ENCODE results near the gene GRIA4. TPM values are rescaled to one million over a fixed set of nuclear protein-coding genes. Genes with fewer than 3 reads are reported as not detected.

The GRIA4 gene
- total RNA-seq, 1 donor from 2014 or later, result 3.7 TPM

DNA sequence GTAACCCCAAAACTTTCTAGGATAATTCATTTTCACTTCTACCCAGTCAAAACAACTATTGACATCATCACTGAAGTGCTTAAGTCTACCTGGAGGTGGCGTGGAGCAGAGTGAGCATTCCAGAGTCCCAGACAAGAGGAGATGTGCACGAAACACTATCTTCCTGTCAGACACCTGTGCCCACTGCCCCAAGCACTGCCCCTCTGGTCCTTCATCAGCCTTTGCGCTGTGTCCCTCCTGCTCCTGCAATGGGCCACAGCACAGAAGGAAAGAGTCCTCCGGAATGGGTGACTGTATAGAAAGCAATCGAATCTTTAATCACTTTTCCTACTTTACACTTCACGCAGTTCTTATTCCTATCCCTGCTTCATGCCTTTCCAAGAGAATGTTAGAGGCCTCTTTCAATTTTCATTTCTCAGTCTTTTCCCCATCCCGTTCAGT is 512 bp upstream of the GRIA4 start:
- peaks cover 29% of the 10 kb centered on the region for H3K4me1 Mint-ChIP-seq
- no peak overlapping the region for H3K27ac Mint-ChIP-seq
- Histone ChIP-seq H3K27ac (no peak overlapping the region), H3K4me3 (peak overlapping the region; percentile 58), H2AFZ (replicated peaks) (peak overlapping the region; percentile 90), H3K9ac (no peak overlapping the region), H3F3A (ENCODE audit: low read depth) (peaks cover 28% of the 10 kb centered on the region), H3K36me3 (no peaks in the 10 kb centered on the region), H3K79me2 (ENCODE audit: low read depth) (no peaks in the 10 kb centered on the region), H3K9me3 (ENCODE audit: low read depth) (no peaks in the 10 kb centered on the region), H3K4me1 (peaks cover 19% of the 10 kb centered on the region), H3K27me3 (peaks cover 49% of the 10 kb centered on the region), H3K4me2 (peak overlapping the region; percentile 99), H4K20me1 (ENCODE audit: low read depth) (no peaks in the 10 kb centered on the region)
- peak; percentile 63 for DNase-seq (ENCODE audit: low spot score)
- H3K27me3 Mint-ChIP-seq (ENCODE audit: insufficient read depth, low read depth), result peaks cover 10% of the 10 kb centered on the region
- TF ChIP-seq EZH2 (IDR thresholded peaks at IDR 0.05), result no peak
- TF ChIP-seq, protein P1, sequence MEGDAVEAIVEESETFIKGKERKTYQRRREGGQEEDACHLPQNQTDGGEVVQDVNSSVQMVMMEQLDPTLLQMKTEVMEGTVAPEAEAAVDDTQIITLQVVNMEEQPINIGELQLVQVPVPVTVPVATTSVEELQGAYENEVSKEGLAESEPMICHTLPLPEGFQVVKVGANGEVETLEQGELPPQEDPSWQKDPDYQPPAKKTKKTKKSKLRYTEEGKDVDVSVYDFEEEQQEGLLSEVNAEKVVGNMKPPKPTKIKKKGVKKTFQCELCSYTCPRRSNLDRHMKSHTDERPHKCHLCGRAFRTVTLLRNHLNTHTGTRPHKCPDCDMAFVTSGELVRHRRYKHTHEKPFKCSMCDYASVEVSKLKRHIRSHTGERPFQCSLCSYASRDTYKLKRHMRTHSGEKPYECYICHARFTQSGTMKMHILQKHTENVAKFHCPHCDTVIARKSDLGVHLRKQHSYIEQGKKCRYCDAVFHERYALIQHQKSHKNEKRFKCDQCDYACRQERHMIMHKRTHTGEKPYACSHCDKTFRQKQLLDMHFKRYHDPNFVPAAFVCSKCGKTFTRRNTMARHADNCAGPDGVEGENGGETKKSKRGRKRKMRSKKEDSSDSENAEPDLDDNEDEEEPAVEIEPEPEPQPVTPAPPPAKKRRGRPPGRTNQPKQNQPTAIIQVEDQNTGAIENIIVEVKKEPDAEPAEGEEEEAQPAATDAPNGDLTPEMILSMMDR (IDR thresholded peaks at IDR 0.05), result peak; percentile 52
- H3K4me3 Mint-ChIP-seq, result peak overlapping the region; percentile 90
- no peaks in the 10 kb centered on the region for H3K9me3 Mint-ChIP-seq
- no peaks in the 10 kb centered on the region for H3K36me3 Mint-ChIP-seq

DNA sequence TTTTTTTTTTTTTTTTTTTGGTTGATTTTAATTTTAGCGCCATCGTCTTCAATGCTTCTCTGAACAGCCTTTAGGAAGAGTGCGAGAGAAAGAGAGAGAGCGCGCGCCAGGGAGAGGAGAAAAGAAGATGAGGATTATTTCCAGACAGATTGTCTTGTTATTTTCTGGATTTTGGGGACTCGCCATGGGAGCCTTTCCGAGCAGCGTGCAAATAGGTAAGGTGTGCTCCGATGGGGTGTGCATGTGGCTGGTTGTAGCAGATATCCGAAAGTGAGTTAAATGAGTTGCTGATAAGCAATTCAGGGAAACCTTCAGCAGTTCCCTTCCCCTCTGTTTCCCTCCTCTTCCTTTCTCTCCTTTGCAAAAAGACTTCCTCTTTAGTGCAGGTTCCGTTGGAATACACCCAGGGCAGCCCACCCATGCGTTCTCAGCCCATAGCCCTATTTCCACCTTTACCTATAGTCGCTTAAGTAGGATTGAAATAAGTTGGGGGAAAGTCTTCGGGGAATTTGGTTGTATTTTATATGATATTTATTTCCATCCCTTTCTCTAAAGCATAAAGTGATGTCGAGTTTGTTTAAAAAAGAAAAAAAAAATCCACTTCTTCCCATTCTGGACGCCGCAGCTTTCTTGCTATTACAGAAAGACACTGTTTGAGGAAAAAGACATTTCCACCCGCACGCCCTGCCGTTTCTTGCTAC is 1.1 kb downstream of the GRIA4 start:
- Histone ChIP-seq H4K20me1 (ENCODE audit: low read depth) (no peaks in the 10 kb centered on the region), H3K36me3 (no peaks in the 10 kb centered on the region), H3K27me3 (peaks cover 49% of the 10 kb centered on the region), H3K4me3 (peak overlapping the region; percentile 58), H3K4me1 (peaks cover 19% of the 10 kb centered on the region), H3K27ac (no peak overlapping the region), H3K4me2 (peak overlapping the region; percentile 99), H3K79me2 (ENCODE audit: low read depth) (no peaks in the 10 kb centered on the region), H3K9ac (no peak overlapping the region), H3F3A (ENCODE audit: low read depth) (peaks cover 28% of the 10 kb centered on the region), H3K9me3 (ENCODE audit: low read depth) (no peaks in the 10 kb centered on the region), H2AFZ (replicated peaks) (peak overlapping the region; percentile 90)
- Mint-ChIP-seq H3K36me3 (no peaks in the 10 kb centered on the region), H3K9me3 (no peaks in the 10 kb centered on the region), H3K4me1 (peaks cover 29% of the 10 kb centered on the region), H3K27me3 (ENCODE audit: insufficient read depth, low read depth) (peaks cover 8% of the 10 kb centered on the region), H3K4me3 (peak overlapping the region; percentile 90), H3K27ac (peak overlapping the region; percentile 28)
- TF ChIP-seq, protein P1 (IDR thresholded peaks at IDR 0.05), result no peak
- TF ChIP-seq EZH2 (IDR thresholded peaks at IDR 0.05) (peak; percentile 2), EZH2phosphoT487 (IDR thresholded peaks at IDR 0.05) (no peak)
- peak; percentile 13 for DNase-seq (ENCODE audit: low spot score)

DNA sequence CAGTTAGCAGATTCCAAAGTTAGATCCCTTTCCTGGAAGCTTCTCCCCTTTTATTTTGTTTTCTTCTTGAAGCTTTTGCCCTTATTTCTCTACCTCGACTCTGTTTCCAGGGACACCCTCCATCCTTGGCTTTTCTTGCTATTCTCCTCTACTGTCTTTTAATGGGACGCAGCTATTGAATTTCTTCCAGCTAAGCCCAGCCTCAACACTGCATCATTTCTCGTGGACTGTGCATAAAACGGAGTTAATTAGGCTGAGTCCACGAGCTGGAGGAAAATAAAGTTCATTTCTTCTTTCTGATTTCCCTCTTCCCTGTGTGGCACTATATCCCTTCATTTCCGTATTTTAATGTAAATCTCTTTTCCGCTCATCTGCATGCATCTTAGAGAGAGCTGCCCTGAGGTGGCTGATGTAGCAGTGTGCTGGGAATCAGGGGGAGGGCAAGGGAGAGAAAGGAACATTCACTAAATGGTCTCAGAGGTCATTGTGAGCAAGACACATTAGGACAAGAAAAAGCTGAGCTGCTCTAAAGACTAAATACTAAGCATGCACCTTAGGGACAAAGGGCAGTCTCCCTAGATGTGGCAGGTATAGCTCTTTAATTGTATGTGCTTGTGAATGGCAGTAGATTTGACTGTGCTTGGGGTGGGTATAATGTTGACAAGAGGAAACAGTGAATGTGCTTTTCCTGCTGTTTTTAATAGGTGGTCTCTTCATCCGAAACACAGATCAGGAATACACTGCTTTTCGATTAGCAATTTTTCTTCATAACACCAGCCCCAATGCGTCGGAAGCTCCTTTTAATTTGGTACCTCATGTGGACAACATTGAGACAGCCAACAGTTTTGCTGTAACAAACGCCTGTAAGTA is 1.9 kb downstream of the GRIA4 start:
- Histone ChIP-seq H3K27ac (no peak overlapping the region), H2AFZ (replicated peaks) (peak overlapping the region; percentile 90), H3K27me3 (peaks cover 49% of the 10 kb centered on the region), H3K36me3 (no peaks in the 10 kb centered on the region), H4K20me1 (ENCODE audit: low read depth) (no peaks in the 10 kb centered on the region), H3K9ac (no peak overlapping the region), H3K4me3 (peak overlapping the region; percentile 58), H3K4me2 (peak overlapping the region; percentile 99), H3K79me2 (ENCODE audit: low read depth) (no peaks in the 10 kb centered on the region), H3F3A (ENCODE audit: low read depth) (peaks cover 28% of the 10 kb centered on the region), H3K4me1 (peaks cover 19% of the 10 kb centered on the region), H3K9me3 (ENCODE audit: low read depth) (no peaks in the 10 kb centered on the region)
- Mint-ChIP-seq H3K27ac (no peak overlapping the region), H3K4me1 (peaks cover 29% of the 10 kb centered on the region), H3K36me3 (no peaks in the 10 kb centered on the region), H3K9me3 (no peaks in the 10 kb centered on the region), H3K27me3 (ENCODE audit: insufficient read depth, low read depth) (peaks cover 8% of the 10 kb centered on the region), H3K4me3 (peak overlapping the region; percentile 90)
- DNase-seq (ENCODE audit: low spot score), result peak; percentile 46
- TF ChIP-seq EZH2phosphoT487 (IDR thresholded peaks at IDR 0.05) (no peak), EZH2 (IDR thresholded peaks at IDR 0.05) (peak; percentile 9)

Measured in neural progenitor cell (in vitro differentiated cells).